Stimulated activated naive CD4-positive, alpha-beta T cell (primary cell): ENCODE data around the gene PTBP3.

Source experiments
- DNase-seq, 6 experiments: peaks; one replicate each; lab custom pipeline; 2025; lab: John Stamatoyannopoulos, UW

Gene PTBP3

DNA sequence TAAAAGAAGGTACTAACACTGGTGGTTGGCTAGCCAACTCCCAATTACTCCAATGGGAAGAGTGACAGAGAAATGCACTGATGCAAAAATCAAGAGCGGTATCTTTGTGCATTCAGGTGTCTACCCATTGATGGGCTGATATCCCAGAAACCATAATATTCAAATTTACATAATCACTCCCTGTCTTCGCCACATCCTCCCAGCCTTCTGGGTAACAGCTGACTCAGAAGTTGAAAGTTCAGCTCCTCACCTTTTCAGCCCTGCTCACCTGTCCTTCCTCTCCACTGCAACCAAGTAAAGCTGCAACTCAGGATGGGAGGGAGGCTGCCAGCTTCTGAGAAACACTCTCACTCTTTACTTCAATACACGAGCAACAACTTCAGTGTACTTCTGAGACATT lies 165.2 kb downstream of the PTBP3 start:
- peak in 1 of 6 experiments; percentile 1 for DNase-seq
